HG03066 (cell line): ENCODE results near the gene CGB7.
"Not testable (repeated sequence)": the region's sequence is repeated elsewhere in the genome, so short reads cannot be mapped to it uniquely, and the experiment has no call there.

ENCODE experiments used
- ATAC-seq: cut with Tn5 transposase; IDR thresholded peaks from one replicate; pipeline ENCODE4 v1.9.1; 2021; ENCODE audit warnings: low read depth; ENCODE audit not compliant: unreplicated experiment

The CGB7 gene

GRCh38 chr19:49043548-49043947 is 14.0 kb downstream of the CGB7 start, which contains the start of gene CGB5:
CGB5 (plus strand) TSS chr19:49043848; CDS start chr19:49044210, 362 bp downstream.
- ATAC-seq = not testable (repeated sequence)

- not testable (repeated sequence) for ATAC-seq
Measured at GRCh38 chr19:49042666-49043065, 14.9 kb downstream of the CGB7 start.

GRCh38 chr19:49042177-49042576 is 15.4 kb downstream of the CGB7 start:
- ATAC-seq = no peak

GRCh38 chr19:49039736-49040135 is 17.8 kb downstream of the CGB7 start:
- not testable (repeated sequence) for ATAC-seq

- ATAC-seq = not testable (repeated sequence)
Measured at GRCh38 chr19:49038557-49039276, 18.8 kb downstream of the CGB7 start.

- ATAC-seq = not testable (repeated sequence)
Measured at GRCh38 chr19:49038111-49038510, 19.4 kb downstream of the CGB7 start.

- ATAC-seq = not testable (repeated sequence)
Measured at GRCh38 chr19:49036815-49037214, 20.7 kb downstream of the CGB7 start, which contains the start of gene CGB1. CGB1 (minus strand) TSS chr19:49036895; CDS start chr19:49036711, 184 bp downstream.

- not testable (repeated sequence) for ATAC-seq
Measured at GRCh38 chr19:49031642-49032301, 25.8 kb downstream of the CGB7 start, which contains the start of gene CGB2. CGB2 (plus strand) TSS chr19:49031890; CDS start chr19:49032096, 206 bp downstream.

GRCh38 chr19:49030323-49030722 is 27.2 kb downstream of the CGB7 start:
- not testable (repeated sequence) for ATAC-seq

GRCh38 chr19:49029749-49030148 is 27.8 kb downstream of the CGB7 start:
- not testable (repeated sequence) for ATAC-seq

GRCh38 chr19:49028686-49029085 is 28.9 kb downstream of the CGB7 start:
- ATAC-seq = not testable (repeated sequence)

GRCh38 chr19:49025599-49025998 is 31.9 kb downstream of the CGB7 start:
- ATAC-seq = not testable (repeated sequence)

- not testable (repeated sequence) for ATAC-seq
Measured at GRCh38 chr19:49025088-49025487, 32.5 kb downstream of the CGB7 start.

- not testable (repeated sequence) for ATAC-seq
Measured at GRCh38 chr19:49024233-49024632, 33.3 kb downstream of the CGB7 start, which contains the start of gene CGB3. CGB3 (minus strand) TSS chr19:49024333; CDS start chr19:49023971, 362 bp downstream.

GRCh38 chr19:49022116-49022515 is 35.4 kb downstream of the CGB7 start:
- no peak for ATAC-seq

- no peak for ATAC-seq
Measured at GRCh38 chr19:49020931-49021895, 36.3 kb downstream of the CGB7 start.

GRCh38 chr19:49020342-49020741 is 37.2 kb downstream of the CGB7 start:
- ATAC-seq = no peak

- no peak for ATAC-seq
Measured at GRCh38 chr19:49019242-49019932, 38.2 kb downstream of the CGB7 start.

- ATAC-seq = not testable (repeated sequence)
Measured at GRCh38 chr19:49018388-49019241, 38.9 kb downstream of the CGB7 start.
